ENCODE results near the gene VCAN.

GRCh38 chr5:83472213-83472507 lies 616 bp downstream of the VCAN start:
- no peak for TF ChIP-seq POLR2AphosphoS5 (IDR thresholded peaks at IDR 0.05; ENCODE audit: low read depth, low read length)
- no peak for TF ChIP-seq CTCF (IDR thresholded peaks at IDR 0.05)
- TF ChIP-seq REST (IDR thresholded peaks at IDR 0.05; ENCODE audit: insufficient read depth in 1 of 2, low read depth in 2 of 2, low read length in 1 of 2): no peak
